B cell (primary cell): ENCODE results near the gene CCDC9.
A peak's percentile ranks its signal among the peaks of the same experiment; 100 is the strongest.

Source experiments
- EZH2 ChIP-seq: IDR thresholded peaks from 2 replicates; pipeline ENCODE4 v1.6.1; 2012; ENCODE audit warnings: borderline replicate concordance, low read depth, mild to moderate bottlenecking, moderate library complexity, low read length; ENCODE audit not compliant: insufficient read depth, poor library complexity, severe bottlenecking
- TF ChIP-seq, protein P1 (sequence below): fragments of 200-600 bp; IDR thresholded peaks from one replicate; pipeline ENCODE4 v1.8.0; 2022; ENCODE audit warnings: antibody characterized with exemption, mild to moderate bottlenecking

DNA sequence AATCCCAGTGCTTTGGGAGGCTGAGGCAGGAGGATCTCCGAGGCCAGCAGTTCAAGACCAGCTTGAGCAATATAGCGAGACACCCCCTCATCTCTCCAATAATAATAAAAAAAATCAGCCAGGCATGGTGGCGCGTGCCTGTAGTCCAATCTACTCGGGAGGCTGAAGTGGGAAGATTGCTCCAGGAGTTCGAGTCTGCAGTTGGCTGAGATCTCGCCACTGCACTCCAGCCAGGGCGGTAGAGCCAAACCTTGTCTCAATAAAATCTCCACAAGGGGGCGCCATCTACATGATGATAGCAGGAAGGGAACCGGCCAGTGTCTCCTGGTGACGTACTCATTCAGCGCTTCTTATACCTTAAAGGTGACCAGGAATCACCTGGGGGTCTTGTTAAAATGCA, 39.7 kb downstream of the CCDC9 start:
- TF ChIP-seq, protein P1, sequence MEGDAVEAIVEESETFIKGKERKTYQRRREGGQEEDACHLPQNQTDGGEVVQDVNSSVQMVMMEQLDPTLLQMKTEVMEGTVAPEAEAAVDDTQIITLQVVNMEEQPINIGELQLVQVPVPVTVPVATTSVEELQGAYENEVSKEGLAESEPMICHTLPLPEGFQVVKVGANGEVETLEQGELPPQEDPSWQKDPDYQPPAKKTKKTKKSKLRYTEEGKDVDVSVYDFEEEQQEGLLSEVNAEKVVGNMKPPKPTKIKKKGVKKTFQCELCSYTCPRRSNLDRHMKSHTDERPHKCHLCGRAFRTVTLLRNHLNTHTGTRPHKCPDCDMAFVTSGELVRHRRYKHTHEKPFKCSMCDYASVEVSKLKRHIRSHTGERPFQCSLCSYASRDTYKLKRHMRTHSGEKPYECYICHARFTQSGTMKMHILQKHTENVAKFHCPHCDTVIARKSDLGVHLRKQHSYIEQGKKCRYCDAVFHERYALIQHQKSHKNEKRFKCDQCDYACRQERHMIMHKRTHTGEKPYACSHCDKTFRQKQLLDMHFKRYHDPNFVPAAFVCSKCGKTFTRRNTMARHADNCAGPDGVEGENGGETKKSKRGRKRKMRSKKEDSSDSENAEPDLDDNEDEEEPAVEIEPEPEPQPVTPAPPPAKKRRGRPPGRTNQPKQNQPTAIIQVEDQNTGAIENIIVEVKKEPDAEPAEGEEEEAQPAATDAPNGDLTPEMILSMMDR = peak; percentile 78
- TF ChIP-seq EZH2 = no peak
